PC-3 (cell line): Measurements from ENCODE around the gene KCNK3.

ENCODE experiments used
- EZH2 ChIP-seq: fragments of 300-600 bp; sonication (generic); IDR thresholded peaks from one replicate; pipeline ENCODE4 v1.6.1; 2017; ENCODE audit warnings: antibody characterized with exemption, mild to moderate bottlenecking, low read length; ENCODE audit not compliant: unreplicated experiment
- TF ChIP-seq, protein P1 (sequence below): fragments of 300-600 bp; sonication (generic); conservative IDR thresholded peaks from 2 replicates; pipeline ENCODE4 v1.5.1; 2017; ENCODE audit warnings: antibody characterized with exemption, low read depth, mild to moderate bottlenecking, low read length

DNA sequence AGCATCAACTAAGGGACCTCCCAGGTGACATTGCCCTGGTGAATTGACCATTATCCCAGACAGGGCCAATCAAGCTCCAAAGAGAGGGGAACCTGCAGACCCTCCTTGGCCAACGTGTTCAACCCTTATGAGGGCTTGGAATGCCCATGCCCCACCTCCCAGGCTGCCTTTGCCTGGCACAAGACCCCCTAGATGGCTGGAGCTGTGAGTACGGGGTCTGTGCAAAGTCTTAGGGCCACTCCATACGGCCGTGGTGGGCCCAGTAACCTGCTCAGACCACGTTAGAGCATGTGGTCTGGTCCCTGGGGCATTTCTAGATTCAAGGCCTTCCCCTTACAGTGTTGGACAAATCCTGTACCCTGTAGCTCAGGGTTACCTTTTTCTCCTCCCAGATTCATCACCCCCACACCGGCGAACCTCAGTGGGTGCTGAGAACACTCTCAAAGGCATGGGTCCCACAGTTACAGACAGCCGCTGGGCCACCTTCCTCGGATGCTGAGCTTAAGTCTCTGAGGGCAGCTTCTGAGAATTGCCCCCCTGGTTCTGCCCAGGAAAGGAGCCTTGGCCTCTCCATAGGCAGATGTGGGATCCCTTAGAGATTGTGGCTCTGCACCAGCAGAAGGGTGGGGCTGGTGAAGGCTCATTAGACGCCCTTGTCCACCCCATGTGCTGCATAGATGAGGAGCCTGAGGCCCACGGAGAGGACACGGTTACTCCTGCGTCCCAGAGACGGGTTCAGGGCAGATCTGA is 18.3 kb upstream of the KCNK3 start:
- TF ChIP-seq, protein P1, sequence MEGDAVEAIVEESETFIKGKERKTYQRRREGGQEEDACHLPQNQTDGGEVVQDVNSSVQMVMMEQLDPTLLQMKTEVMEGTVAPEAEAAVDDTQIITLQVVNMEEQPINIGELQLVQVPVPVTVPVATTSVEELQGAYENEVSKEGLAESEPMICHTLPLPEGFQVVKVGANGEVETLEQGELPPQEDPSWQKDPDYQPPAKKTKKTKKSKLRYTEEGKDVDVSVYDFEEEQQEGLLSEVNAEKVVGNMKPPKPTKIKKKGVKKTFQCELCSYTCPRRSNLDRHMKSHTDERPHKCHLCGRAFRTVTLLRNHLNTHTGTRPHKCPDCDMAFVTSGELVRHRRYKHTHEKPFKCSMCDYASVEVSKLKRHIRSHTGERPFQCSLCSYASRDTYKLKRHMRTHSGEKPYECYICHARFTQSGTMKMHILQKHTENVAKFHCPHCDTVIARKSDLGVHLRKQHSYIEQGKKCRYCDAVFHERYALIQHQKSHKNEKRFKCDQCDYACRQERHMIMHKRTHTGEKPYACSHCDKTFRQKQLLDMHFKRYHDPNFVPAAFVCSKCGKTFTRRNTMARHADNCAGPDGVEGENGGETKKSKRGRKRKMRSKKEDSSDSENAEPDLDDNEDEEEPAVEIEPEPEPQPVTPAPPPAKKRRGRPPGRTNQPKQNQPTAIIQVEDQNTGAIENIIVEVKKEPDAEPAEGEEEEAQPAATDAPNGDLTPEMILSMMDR = no peak
- no peak for TF ChIP-seq EZH2
